Esophagus squamous epithelium (tissue), 5 donors: Measurements from ENCODE around the gene ATR. TPM values are rescaled to one million over a fixed set of nuclear protein-coding genes. Genes with fewer than 3 reads are reported as not detected.
"Not testable (repeated sequence)": the region's sequence is repeated elsewhere in the genome, so short reads cannot be mapped to it uniquely, and the experiment has no call there.

Experiments used
- DNase-seq: peaks from one replicate; lab custom pipeline; 2025; lab: John Stamatoyannopoulos, UW
- H3K27ac ChIP-seq, 4 donors: fragments of 200-600 bp; sonication (generic); one replicate each; pipeline ENCODE4 v1.5.1; 2016 to 2019; ENCODE audit warnings: mild to moderate bottlenecking in 1 of 4
- H3K27me3 ChIP-seq, 4 donors: fragments of 200-600 bp; sonication (generic); 1 replicate in 3 of 4; 2 replicates in 1 of 4; pipeline versions ENCODE4 v1.5.1 to v1.6.0; 2017 to 2021; ENCODE audit warnings: antibody characterized with exemption in 1 of 4
- H3K36me3 ChIP-seq, 3 donors: fragments of 200-600 bp; sonication (generic); one replicate each; pipeline ENCODE4 v1.5.1; 2016 to 2019
- H3K4me1 ChIP-seq, 3 donors: fragments of 200-600 bp; sonication (generic); one replicate each; pipeline ENCODE4 v1.5.1; 2017 to 2019
- H3K4me3 ChIP-seq, 4 donors: fragments of 200-600 bp; sonication (generic); 1 replicate in 3 of 4; 2 replicates in 1 of 4; pipeline ENCODE4 v1.5.1; 2016 to 2019; ENCODE audit warnings: mild to moderate bottlenecking in 2 of 4, moderate library complexity in 1 of 4
- H3K9me3 ChIP-seq, 3 donors: fragments of 200-600 bp; sonication (generic); one replicate each; pipeline ENCODE4 v1.5.1; 2016 to 2019
- CTCF ChIP-seq, 6 experiments: fragments of 450-650 bp in 4 of 6; fragments of 200-600 bp in 2 of 6; sonication (generic) in 2 of 6; IDR thresholded peaks; one replicate each; pipeline ENCODE4 v1.5.1; 2016 to 2019; ENCODE audit warnings: antibody characterized with exemption in 6 of 6, mild to moderate bottlenecking in 4 of 6, moderate library complexity in 4 of 6
- POLR2A ChIP-seq, 4 donors: fragments of 450-650 bp; IDR thresholded peaks; one replicate each; pipeline ENCODE4 v1.6.1; 2017; ENCODE audit warnings: antibody characterized with exemption in 4 of 4, mild to moderate bottlenecking in 4 of 4, moderate library complexity in 3 of 4
- WGBS, 2 donors: methylation state at CpG; one replicate each; pipeline ENCODE4 v1.1.5; 2018; 5-methylcytosine and 5-hydroxymethylcytosine counted together
- intact Hi-C: fragments of 100-400 bp; cut with DNase I; formaldehyde crosslinking; loops from one replicate; pipeline ENCODE4 v1.15.0; 2022
- total RNA-seq, 4 donors: library from RNA; depleted of rRNA; stranded (reverse); fragments of >200 nt; gene quantifications; one replicate each; pipeline ENCODE4 v1.1.0, GENCODE V29; 2016
- donor health status: DM: yes; HTN: yes; CAD: no.

ATR gene
- total RNA-seq, 4 donors from 2014 or later, result 18.3 to 28.4 (median 19.9) TPM

- no peak for DNase-seq
- H3K36me3 ChIP-seq, result no peaks in the 10 kb centered on the region
- H3K9me3 ChIP-seq, result no peaks in the 10 kb centered on the region
- H3K27me3 ChIP-seq, result no peaks in the 10 kb centered on the region
- no peak for TF ChIP-seq CTCF (IDR thresholded peaks at IDR 0.05)
- TF ChIP-seq POLR2A (IDR thresholded peaks at IDR 0.05), result no peak
- peak overlapping the region; percentile 67 to 79 (median 71) for H3K4me3 ChIP-seq
- intact Hi-C loops, result no loop called here
- H3K4me1 ChIP-seq, result peaks cover 3 to 26% (median 7%) of the 10 kb centered on the region in 3 donors
- WGBS, 2 donors, result 12 to 17% methylated on average over 7 of the region's 7 CpGs
- H3K27ac ChIP-seq, result peak overlapping the region in 3 of 4 donors; percentile 69 to 76 (median 74)
Observed at GRCh38 chr3:142595581-142595950, 17.0 kb upstream of the ATR start.

GRCh38 chr3:142595141-142595540 lies 16.6 kb upstream of the ATR start:
- H3K4me1 ChIP-seq, result peaks cover 3 to 26% (median 7%) of the 10 kb centered on the region in 3 donors
- no peaks in the 10 kb centered on the region for H3K9me3 ChIP-seq
- H3K4me3 ChIP-seq, result peak overlapping the region in 2 of 4 donors; percentile 67 to 73
- DNase-seq, result no peak
- intact Hi-C loops, result no loop called here
- peak overlapping the region in 2 of 4 donors; percentile 74 to 76 for H3K27ac ChIP-seq
- 19 to 25% methylated on average over 1 of the region's 1 CpG for WGBS, 2 donors
- no peaks in the 10 kb centered on the region for H3K27me3 ChIP-seq
- TF ChIP-seq CTCF (IDR thresholded peaks at IDR 0.05) (no peak), POLR2A (IDR thresholded peaks at IDR 0.05) (no peak)
- no peaks in the 10 kb centered on the region for H3K36me3 ChIP-seq

GRCh38 chr3:142592268-142592667 lies 13.7 kb upstream of the ATR start:
- H3K9me3 ChIP-seq, H3K27ac ChIP-seq, DNase-seq, H3K36me3 ChIP-seq, H3K27me3 ChIP-seq, intact Hi-C loops, H3K4me3 ChIP-seq: not testable (repeated sequence)
- peaks cover 0 to 15% (median 5%) of the 10 kb centered on the region in 3 donors for H3K4me1 ChIP-seq
- WGBS, 2 donors, result 93 to 94% methylated on average over 7 of the region's 7 CpGs

- intact Hi-C loops, result no loop called here
- Histone ChIP-seq H3K27me3 (peaks cover 0 to 6% (median 0%) of the 10 kb centered on the region in 4 donors), H3K9me3 (no peaks in the 10 kb centered on the region), H3K4me1 (no peaks in the 10 kb centered on the region), H3K27ac (no peak overlapping the region), H3K4me3 (no peak overlapping the region), H3K36me3 (no peaks in the 10 kb centered on the region)
- no peak for DNase-seq
- TF ChIP-seq CTCF (IDR thresholded peaks at IDR 0.05) (no peak), POLR2A (IDR thresholded peaks at IDR 0.05) (no peak)
- 50 to 56% methylated on average over 1 of the region's 1 CpG for WGBS, 2 donors
Observed at GRCh38 chr3:142588703-142589102, 10.2 kb upstream of the ATR start.

GRCh38 chr3:142586803-142587406 lies 8.4 kb upstream of the ATR start:
- intact Hi-C loops, result no loop called here
- Histone ChIP-seq H3K27me3 (peaks cover 0 to 14% (median 0%) of the 10 kb centered on the region in 4 donors), H3K9me3 (no peaks in the 10 kb centered on the region), H3K27ac (no peak overlapping the region), H3K4me1 (no peaks in the 10 kb centered on the region), H3K36me3 (no peaks in the 10 kb centered on the region), H3K4me3 (no peak overlapping the region)
- DNase-seq, result no peak
- WGBS, 2 donors, result 33 to 43% methylated on average over 2 of the region's 2 CpGs
- TF ChIP-seq POLR2A (IDR thresholded peaks at IDR 0.05), result no peak
- peak; percentile 33 to 74 (median 63) for TF ChIP-seq CTCF (IDR thresholded peaks at IDR 0.05)

GRCh38 chr3:142581070-142581469 lies 2.5 kb upstream of the ATR start:
- intact Hi-C loops, result loop anchor here (5.0 kb wide), 1 partner anchor 416 kb away; no protein-coding TSS in a partner anchor

More at GRCh38 chr3:142581070-142581469, 2.5 kb upstream of the ATR start:
- peaks cover 4 to 30% (median 19%) of the 10 kb centered on the region in 3 donors for H3K4me1 ChIP-seq
- WGBS, 2 donors, result 75 to 77% methylated on average over 11 of the region's 11 CpGs
- not testable (repeated sequence) for H3K36me3 ChIP-seq, H3K4me3 ChIP-seq, H3K27ac ChIP-seq, DNase-seq, H3K9me3 ChIP-seq
- H3K27me3 ChIP-seq, result peaks cover 0 to 19% (median 0%) of the 10 kb centered on the region in 4 donors
